GM23338 (cell line): ENCODE data around the gene GUCY1A1. TPM values are rescaled to one million over a fixed set of nuclear protein-coding genes. Genes with fewer than 3 reads are reported as not detected.

Experiments used
- ATAC-seq: fragments of 200-7000 bp; cut with Tn5 transposase; 3 replicates; pipeline ENCODE4 v1.9.1; 2020
- DNase-seq: peaks from one replicate; pipeline ENCODE4 v3.0.0-alpha.2; 2015; ENCODE audit warnings: low spot score
- H2AFZ ChIP-seq: fragments of 200-600 bp; sonication (generic); 2 replicates; pipeline ENCODE4 v1.8.0; 2016; ENCODE audit warnings: antibody characterized with exemption, mild to moderate bottlenecking, moderate library complexity
- H3F3A ChIP-seq: fragments of 200-600 bp; sonication (generic); replicated peaks from 2 replicates; pipeline ENCODE4 v1.8.0; 2017; ENCODE audit warnings: antibody characterized with exemption, mixed run types, low read depth
- H3K27ac ChIP-seq: fragments of 200-600 bp; sonication (generic); 2 replicates; pipeline ENCODE4 v1.6.1; 2016; ENCODE audit warnings: low read depth
- H3K27me3 ChIP-seq: fragments of 200-600 bp; sonication (generic); 2 replicates; pipeline ENCODE4 v1.8.0; 2016; ENCODE audit warnings: mild to moderate bottlenecking, mixed run types, moderate library complexity; ENCODE audit not compliant: insufficient read depth
- H3K36me3 ChIP-seq: fragments of 200-600 bp; sonication (generic); 2 replicates; pipeline ENCODE4 v1.8.0; 2016; ENCODE audit warnings: mild to moderate bottlenecking; ENCODE audit not compliant: insufficient read depth
- H3K4me1 ChIP-seq: fragments of 200-600 bp; sonication (generic); 2 replicates; pipeline ENCODE4 v1.8.0; 2016; ENCODE audit warnings: mild to moderate bottlenecking, moderate library complexity; ENCODE audit not compliant: insufficient read depth
- H3K4me2 ChIP-seq: fragments of 200-600 bp; sonication (generic); 2 replicates; pipeline ENCODE4 v1.7.1; 2017; ENCODE audit warnings: mixed run types
- H3K4me3 ChIP-seq: fragments of 200-600 bp; sonication (generic); 2 replicates; pipeline ENCODE4 v1.6.1; 2016; ENCODE audit warnings: mixed run types
- H3K79me2 ChIP-seq: fragments of 200-600 bp; sonication (generic); replicated peaks from 2 replicates; pipeline ENCODE4 v1.8.0; 2017; ENCODE audit warnings: mild to moderate bottlenecking; ENCODE audit not compliant: insufficient read depth
- H3K9me2 ChIP-seq: fragments of 200-600 bp; sonication (generic); 2 replicates; pipeline ENCODE4 v1.8.0; 2017; ENCODE audit not compliant: insufficient read depth
- H4K20me1 ChIP-seq: fragments of 200-600 bp; sonication (generic); replicated peaks from 2 replicates; pipeline ENCODE4 v1.8.0; 2017; ENCODE audit warnings: mild to moderate bottlenecking; ENCODE audit not compliant: insufficient read depth
- H3K27ac Mint-ChIP-seq: 2 replicates; pipeline ENCODE4 v1.8.0; 2020; ENCODE audit warnings: inconsistent platforms, mild to moderate bottlenecking, moderate library complexity, mixed read lengths
- H3K27me3 Mint-ChIP-seq: 3 replicates; pipeline ENCODE4 v1.8.0; 2022; ENCODE audit warnings: low read depth, mild to moderate bottlenecking, moderate library complexity, mixed read lengths, inconsistent platforms; ENCODE audit not compliant: insufficient read depth, poor library complexity
- H3K36me3 Mint-ChIP-seq: 3 replicates; pipeline ENCODE4 v1.8.0; 2021; ENCODE audit warnings: low read depth, mild to moderate bottlenecking, inconsistent platforms, moderate library complexity, mixed read lengths
- H3K4me1 Mint-ChIP-seq: 3 replicates; pipeline ENCODE4 v1.8.0; 2020; ENCODE audit warnings: mild to moderate bottlenecking, inconsistent platforms, mixed read lengths
- H3K4me3 Mint-ChIP-seq: 3 replicates; pipeline ENCODE4 v1.8.0; 2021; ENCODE audit warnings: moderate library complexity, mild to moderate bottlenecking, inconsistent platforms, mixed read lengths
- H3K9me3 Mint-ChIP-seq: 3 replicates; pipeline ENCODE4 v1.8.0; 2020; ENCODE audit warnings: moderate library complexity, mild to moderate bottlenecking, inconsistent platforms, mixed read lengths
- EZH2phosphoT487 ChIP-seq: fragments of 200-600 bp; sonication (generic); IDR thresholded peaks from one replicate; pipeline ENCODE4 v1.8.1; 2018; ENCODE audit warnings: antibody characterized with exemption; ENCODE audit not compliant: unreplicated experiment
- ZNF114 ChIP-seq: fragments of 250-450 bp; sonication (Bioruptor Pico); IDR thresholded peaks from 2 replicates; pipeline ENCODE4 v1.5.0; 2020; ENCODE audit warnings: mild to moderate bottlenecking, moderate library complexity
- polyA plus RNA-seq: library from polyadenylated mRNA; unstranded; fragments of >200 nt; fragmentation: Nextera tagmentation; extraction: Ambion mirVana; gene quantifications from 2 replicates; pipeline ENCODE4 v1.2.1, GENCODE V29; 2016
- total RNA-seq: library from RNA; depleted of rRNA; stranded (reverse); fragments of >200 nt; shearing (Covaris generic); gene quantifications from 2 replicates; pipeline ENCODE4 v1.2.3, GENCODE V29; 2014
- TF ChIP-seq, protein P1 (sequence below): fragments of 250-450 bp; sonication (Bioruptor Pico); IDR thresholded peaks from 2 replicates; pipeline ENCODE4 v1.5.0; 2020; ENCODE audit warnings: mild to moderate bottlenecking, moderate library complexity
- TF ChIP-seq, protein P2 (sequence below), 2 experiments: fragments of 200-600 bp in 1 of 2; sonication (generic) in 1 of 2; conservative IDR thresholded peaks; 2 replicates each; pipeline versions ENCODE4 v1.5.1 to v1.6.1; 2016 to 2017; ENCODE audit warnings: antibody characterized with exemption in 2 of 2, low read depth in 2 of 2, mild to moderate bottlenecking in 2 of 2, moderate library complexity in 1 of 2

GUCY1A1 gene
- total and polyA plus RNA-seq, 2 experiments from 2014 or later, result not detected

DNA sequence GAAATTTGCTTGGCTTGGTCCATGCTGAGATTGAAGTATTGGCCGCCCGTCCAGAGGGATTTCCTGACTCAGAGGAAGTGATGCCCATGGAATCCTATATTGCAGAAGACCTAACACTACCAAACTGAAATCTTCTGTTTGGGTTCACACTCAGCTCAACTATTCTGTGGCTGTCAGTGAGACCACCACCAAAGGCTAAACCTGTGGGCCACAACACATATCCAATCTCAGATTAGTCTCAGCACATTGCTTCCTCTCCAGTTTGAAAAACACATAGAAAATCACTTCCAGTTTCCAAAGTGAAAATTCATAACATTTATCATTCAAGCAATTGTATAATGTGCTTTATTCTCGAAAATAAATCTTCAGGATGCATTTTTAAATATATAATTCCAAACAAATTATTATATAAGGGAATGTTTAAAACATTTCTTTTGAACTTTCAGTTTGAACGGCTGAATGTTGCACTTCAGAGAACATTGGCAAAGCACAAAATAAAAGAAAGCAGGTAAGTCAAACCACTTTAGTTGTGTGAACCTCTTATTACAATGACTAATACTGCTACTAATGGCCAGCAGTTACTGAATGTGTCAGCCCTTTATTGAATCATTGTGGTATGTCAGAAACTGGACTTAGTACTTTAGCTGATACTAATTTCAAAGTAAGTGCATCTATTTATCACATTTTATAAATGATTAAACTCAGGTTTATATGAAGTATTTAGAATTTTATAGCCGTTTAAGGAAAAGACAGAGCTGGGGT lies 37.0 kb downstream of the GUCY1A1 start (continued):
- TF ChIP-seq, protein P1, sequence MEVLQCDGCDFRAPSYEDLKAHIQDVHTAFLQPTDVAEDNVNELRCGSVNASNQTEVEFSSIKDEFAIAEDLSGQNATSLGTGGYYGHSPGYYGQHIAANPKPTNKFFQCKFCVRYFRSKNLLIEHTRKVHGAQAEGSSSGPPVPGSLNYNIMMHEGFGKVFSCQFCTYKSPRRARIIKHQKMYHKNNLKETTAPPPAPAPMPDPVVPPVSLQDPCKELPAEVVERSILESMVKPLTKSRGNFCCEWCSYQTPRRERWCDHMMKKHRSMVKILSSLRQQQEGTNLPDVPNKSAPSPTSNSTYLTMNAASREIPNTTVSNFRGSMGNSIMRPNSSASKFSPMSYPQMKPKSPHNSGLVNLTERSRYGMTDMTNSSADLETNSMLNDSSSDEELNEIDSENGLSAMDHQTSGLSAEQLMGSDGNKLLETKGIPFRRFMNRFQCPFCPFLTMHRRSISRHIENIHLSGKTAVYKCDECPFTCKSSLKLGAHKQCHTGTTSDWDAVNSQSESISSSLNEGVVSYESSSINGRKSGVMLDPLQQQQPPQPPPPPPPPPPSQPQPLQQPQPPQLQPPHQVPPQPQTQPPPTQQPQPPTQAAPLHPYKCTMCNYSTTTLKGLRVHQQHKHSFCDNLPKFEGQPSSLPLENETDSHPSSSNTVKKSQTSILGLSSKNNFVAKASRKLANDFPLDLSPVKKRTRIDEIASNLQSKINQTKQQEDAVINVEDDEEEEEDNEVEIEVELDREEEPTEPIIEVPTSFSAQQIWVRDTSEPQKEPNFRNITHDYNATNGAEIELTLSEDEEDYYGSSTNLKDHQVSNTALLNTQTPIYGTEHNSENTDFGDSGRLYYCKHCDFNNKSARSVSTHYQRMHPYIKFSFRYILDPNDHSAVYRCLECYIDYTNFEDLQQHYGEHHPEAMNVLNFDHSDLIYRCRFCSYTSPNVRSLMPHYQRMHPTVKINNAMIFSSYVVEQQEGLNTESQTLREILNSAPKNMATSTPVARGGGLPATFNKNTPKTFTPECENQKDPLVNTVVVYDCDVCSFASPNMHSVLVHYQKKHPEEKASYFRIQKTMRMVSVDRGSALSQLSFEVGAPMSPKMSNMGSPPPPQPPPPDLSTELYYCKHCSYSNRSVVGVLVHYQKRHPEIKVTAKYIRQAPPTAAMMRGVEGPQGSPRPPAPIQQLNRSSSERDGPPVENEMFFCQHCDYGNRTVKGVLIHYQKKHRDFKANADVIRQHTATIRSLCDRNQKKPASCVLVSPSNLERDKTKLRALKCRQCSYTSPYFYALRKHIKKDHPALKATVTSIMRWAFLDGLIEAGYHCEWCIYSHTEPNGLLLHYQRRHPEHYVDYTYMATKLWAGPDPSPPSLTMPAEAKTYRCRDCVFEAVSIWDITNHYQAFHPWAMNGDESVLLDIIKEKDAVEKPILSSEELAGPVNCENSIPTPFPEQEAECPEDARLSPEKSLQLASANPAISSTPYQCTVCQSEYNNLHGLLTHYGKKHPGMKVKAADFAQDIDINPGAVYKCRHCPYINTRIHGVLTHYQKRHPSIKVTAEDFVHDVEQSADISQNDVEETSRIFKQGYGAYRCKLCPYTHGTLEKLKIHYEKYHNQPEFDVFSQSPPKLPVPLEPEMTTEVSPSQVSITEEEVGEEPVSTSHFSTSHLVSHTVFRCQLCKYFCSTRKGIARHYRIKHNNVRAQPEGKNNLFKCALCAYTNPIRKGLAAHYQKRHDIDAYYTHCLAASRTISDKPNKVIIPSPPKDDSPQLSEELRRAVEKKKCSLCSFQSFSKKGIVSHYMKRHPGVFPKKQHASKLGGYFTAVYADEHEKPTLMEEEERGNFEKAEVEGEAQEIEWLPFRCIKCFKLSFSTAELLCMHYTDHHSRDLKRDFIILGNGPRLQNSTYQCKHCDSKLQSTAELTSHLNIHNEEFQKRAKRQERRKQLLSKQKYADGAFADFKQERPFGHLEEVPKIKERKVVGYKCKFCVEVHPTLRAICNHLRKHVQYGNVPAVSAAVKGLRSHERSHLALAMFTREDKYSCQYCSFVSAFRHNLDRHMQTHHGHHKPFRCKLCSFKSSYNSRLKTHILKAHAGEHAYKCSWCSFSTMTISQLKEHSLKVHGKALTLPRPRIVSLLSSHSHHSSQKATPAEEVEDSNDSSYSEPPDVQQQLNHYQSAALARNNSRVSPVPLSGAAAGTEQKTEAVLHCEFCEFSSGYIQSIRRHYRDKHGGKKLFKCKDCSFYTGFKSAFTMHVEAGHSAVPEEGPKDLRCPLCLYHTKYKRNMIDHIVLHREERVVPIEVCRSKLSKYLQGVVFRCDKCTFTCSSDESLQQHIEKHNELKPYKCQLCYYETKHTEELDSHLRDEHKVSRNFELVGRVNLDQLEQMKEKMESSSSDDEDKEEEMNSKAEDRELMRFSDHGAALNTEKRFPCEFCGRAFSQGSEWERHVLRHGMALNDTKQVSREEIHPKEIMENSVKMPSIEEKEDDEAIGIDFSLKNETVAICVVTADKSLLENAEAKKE (CRISPR knock-in tag), result no peak
- TF ChIP-seq ZNF114 (CRISPR knock-in tag), result no peak

DNA sequence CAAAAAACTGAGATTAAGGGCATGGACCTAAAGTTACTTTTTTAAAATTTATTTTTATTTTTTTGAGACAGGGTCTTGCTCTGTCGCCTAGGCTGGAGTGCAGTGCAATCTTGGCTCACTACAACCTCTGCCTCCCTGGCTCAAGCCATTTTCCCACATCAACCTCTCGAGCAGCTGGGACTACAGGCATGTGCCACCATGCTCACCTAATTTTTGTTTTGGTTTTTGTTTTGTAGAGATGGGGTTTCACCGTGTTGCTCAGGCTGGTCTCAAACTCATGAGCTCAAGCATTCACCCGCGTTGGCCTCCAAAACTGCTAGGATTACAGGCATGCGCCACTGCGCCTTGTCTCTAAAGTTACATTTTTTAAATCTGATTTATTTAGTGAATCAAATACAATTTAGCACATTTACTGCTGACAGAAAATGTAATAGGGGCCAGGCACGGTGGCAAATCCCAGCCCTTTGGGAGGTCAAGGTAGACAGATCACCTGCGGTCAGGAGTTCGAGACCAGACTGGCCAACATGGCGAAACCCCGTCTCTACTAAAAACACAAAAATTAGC lies 38.3 kb downstream of the GUCY1A1 start:
- no peak overlapping the region for H3K27ac ChIP-seq
- no peaks in the 10 kb centered on the region for H3K9me2 ChIP-seq
- H3K27me3 ChIP-seq, result no peaks in the 10 kb centered on the region
- no peak overlapping the region for H3K27ac Mint-ChIP-seq
- H3K4me1 Mint-ChIP-seq, result peaks cover 8% of the 10 kb centered on the region
- H3F3A ChIP-seq, result no peaks in the 10 kb centered on the region
- no peaks in the 10 kb centered on the region for H4K20me1 ChIP-seq
- ATAC-seq, result no peak
- no peak overlapping the region for H3K4me3 Mint-ChIP-seq
- H3K4me2 ChIP-seq, result no peak overlapping the region
- no peaks in the 10 kb centered on the region for H3K27me3 Mint-ChIP-seq
- no peaks in the 10 kb centered on the region for H3K4me1 ChIP-seq
- H3K9me3 Mint-ChIP-seq, result no peaks in the 10 kb centered on the region
- H3K79me2 ChIP-seq, result no peaks in the 10 kb centered on the region
- H3K36me3 ChIP-seq, result no peaks in the 10 kb centered on the region
- no peak overlapping the region for H2AFZ ChIP-seq
- no peak overlapping the region for H3K4me3 ChIP-seq
- no peak for DNase-seq
- H3K36me3 Mint-ChIP-seq, result no peaks in the 10 kb centered on the region
- TF ChIP-seq, protein P1 (CRISPR knock-in tag), result no peak
- TF ChIP-seq, protein P2, sequence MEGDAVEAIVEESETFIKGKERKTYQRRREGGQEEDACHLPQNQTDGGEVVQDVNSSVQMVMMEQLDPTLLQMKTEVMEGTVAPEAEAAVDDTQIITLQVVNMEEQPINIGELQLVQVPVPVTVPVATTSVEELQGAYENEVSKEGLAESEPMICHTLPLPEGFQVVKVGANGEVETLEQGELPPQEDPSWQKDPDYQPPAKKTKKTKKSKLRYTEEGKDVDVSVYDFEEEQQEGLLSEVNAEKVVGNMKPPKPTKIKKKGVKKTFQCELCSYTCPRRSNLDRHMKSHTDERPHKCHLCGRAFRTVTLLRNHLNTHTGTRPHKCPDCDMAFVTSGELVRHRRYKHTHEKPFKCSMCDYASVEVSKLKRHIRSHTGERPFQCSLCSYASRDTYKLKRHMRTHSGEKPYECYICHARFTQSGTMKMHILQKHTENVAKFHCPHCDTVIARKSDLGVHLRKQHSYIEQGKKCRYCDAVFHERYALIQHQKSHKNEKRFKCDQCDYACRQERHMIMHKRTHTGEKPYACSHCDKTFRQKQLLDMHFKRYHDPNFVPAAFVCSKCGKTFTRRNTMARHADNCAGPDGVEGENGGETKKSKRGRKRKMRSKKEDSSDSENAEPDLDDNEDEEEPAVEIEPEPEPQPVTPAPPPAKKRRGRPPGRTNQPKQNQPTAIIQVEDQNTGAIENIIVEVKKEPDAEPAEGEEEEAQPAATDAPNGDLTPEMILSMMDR (conservative IDR thresholded peaks at IDR 0.05; ENCODE audit: low read depth in 2 of 2), result no peak
- no peak for TF ChIP-seq EZH2phosphoT487
